ENCODE data around the gene CHST7. TPM values are rescaled to one million over a fixed set of nuclear protein-coding genes. Genes with fewer than 3 reads are reported as not detected.

CHST7 gene
- total and polyA plus RNA-seq, 2 of the 13 experiments (the other 11 are each of a cell fraction or from before 2014, with no cell fraction given) = 2.4 to 5.2 TPM

GRCh38 chrX:46610070-46610658, 36.6 kb downstream of the CHST7 start (continued):
- TF ChIP-seq CSRNP1 (CRISPR knock-in tag; IDR thresholded peaks at IDR 0.05) (no peak), SRSF9 (IDR thresholded peaks at IDR 0.05; ENCODE audit: borderline replicate concordance, insufficient read depth, low read depth, low read length, poor library complexity, severe bottlenecking) (no peak), HNF1A (IDR thresholded peaks at IDR 0.05; ENCODE audit: low read depth) (no peak), HNF1A (CRISPR knock-in tag; IDR thresholded peaks at IDR 0.05; ENCODE audit: borderline replicate concordance) (no peak), MIER2 (CRISPR knock-in tag; IDR thresholded peaks at IDR 0.05) (no peak), PRPF4 (IDR thresholded peaks at IDR 0.05; ENCODE audit: low read depth, low read length, poor library complexity, severe bottlenecking) (no peak)

Data from HepG2 (cell line).